Suprapubic skin (tissue), 4 donors: ENCODE measurements around the gene LPGAT1.

ENCODE experiments used
- EP300 ChIP-seq: sonication (generic); formaldehyde crosslinking; IDR thresholded peaks from one replicate; pipeline ENCODE4 v1.6.1; 2017; ENCODE audit warnings: antibody characterized with exemption
- POLR2A ChIP-seq, 2 donors: fragments of 450-650 bp; IDR thresholded peaks; one replicate each; pipeline ENCODE4 v1.6.1; 2017; ENCODE audit warnings: antibody characterized with exemption in 2 of 2, mild to moderate bottlenecking in 2 of 2, moderate library complexity in 2 of 2
- POLR2AphosphoS5 ChIP-seq, 3 donors: sonication (generic); formaldehyde crosslinking; IDR thresholded peaks; one replicate each; pipeline ENCODE4 v1.6.1; 2017; ENCODE audit warnings: antibody characterized with exemption in 3 of 3
- TF ChIP-seq, protein P1 (sequence below), 2 donors: fragments of 200-600 bp in 1 of 2; fragments of 450-650 bp in 1 of 2; sonication (generic) in 1 of 2; IDR thresholded peaks; one replicate each; pipeline ENCODE4 v1.5.1; 2016 to 2019; ENCODE audit warnings: antibody characterized with exemption in 2 of 2, mild to moderate bottlenecking in 1 of 2, moderate library complexity in 1 of 2

DNA sequence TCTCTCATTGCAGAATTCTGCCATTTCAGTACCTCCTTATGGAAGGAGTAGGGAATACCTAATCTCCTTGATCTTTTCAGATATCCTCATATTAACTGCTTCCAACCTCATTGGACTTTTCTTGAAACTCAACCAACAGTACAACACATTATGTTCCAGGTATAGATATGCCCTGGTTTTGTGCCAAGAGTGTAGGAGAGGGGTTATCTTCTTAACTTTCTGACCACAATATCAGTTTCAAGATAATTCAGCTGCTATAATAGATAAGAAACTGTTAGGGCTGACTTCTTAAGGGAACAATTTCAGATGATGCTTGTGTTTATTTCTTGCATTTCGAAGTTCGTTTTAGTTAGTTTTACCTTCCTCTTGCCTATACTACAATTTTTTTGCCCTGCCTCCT is 2.1 kb upstream of the LPGAT1 start:
- TF ChIP-seq, protein P1, sequence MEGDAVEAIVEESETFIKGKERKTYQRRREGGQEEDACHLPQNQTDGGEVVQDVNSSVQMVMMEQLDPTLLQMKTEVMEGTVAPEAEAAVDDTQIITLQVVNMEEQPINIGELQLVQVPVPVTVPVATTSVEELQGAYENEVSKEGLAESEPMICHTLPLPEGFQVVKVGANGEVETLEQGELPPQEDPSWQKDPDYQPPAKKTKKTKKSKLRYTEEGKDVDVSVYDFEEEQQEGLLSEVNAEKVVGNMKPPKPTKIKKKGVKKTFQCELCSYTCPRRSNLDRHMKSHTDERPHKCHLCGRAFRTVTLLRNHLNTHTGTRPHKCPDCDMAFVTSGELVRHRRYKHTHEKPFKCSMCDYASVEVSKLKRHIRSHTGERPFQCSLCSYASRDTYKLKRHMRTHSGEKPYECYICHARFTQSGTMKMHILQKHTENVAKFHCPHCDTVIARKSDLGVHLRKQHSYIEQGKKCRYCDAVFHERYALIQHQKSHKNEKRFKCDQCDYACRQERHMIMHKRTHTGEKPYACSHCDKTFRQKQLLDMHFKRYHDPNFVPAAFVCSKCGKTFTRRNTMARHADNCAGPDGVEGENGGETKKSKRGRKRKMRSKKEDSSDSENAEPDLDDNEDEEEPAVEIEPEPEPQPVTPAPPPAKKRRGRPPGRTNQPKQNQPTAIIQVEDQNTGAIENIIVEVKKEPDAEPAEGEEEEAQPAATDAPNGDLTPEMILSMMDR (IDR thresholded peaks at IDR 0.05): no peak
- no peak for TF ChIP-seq EP300
- TF ChIP-seq POLR2A (IDR thresholded peaks at IDR 0.05): no peak
- no peak for TF ChIP-seq POLR2AphosphoS5 (IDR thresholded peaks at IDR 0.05)
